Bronchial epithelial cell (primary cell): ENCODE results near the gene LPIN3. TPM values are rescaled to one million over a fixed set of nuclear protein-coding genes. Genes with fewer than 3 reads are reported as not detected.

Experiments used
- DNase-seq: peaks from one replicate; pipeline ENCODE4 v3.0.0-alpha.2; 2010; ENCODE audit warnings: low read depth
- FAIRE-seq: peaks from 2 replicates; lab custom pipeline; 2011; peaks lifted over from hg19 to GRCh38; lab: Jason Lieb, UNC
- H3K27me3 ChIP-seq: 2 replicates; pipeline ENCODE4 v1.5.1; 2011; ENCODE audit warnings: low read length; ENCODE audit not compliant: control insufficient read depth, insufficient read depth
- H3K36me3 ChIP-seq: 2 replicates; pipeline ENCODE4 v1.5.1; 2011; ENCODE audit warnings: low read length; ENCODE audit not compliant: control insufficient read depth, insufficient read depth
- H3K4me3 ChIP-seq: 2 replicates; pipeline ENCODE4 v1.5.1; 2011; ENCODE audit warnings: mild to moderate bottlenecking, low read depth, low read length, control low read depth
- CTCF ChIP-seq: IDR thresholded peaks from 2 replicates; pipeline ENCODE4 v1.5.1; 2011; ENCODE audit warnings: mild to moderate bottlenecking, moderate library complexity, low read length, control low read depth, inconsistent platforms; ENCODE audit not compliant: insufficient read depth, severe bottlenecking
- total RNA-seq: library from RNA; depleted of rRNA; stranded (reverse); fragments of >200 nt; gene quantifications from 2 replicates; pipeline ENCODE4 v1.2.1, GENCODE V29; 2014

The LPIN3 gene
- total RNA-seq, 1 donor from 2014 or later = 3.9 TPM

GRCh38 chr20:41406353-41406752 lies 65.7 kb downstream of the LPIN3 start:
- Histone ChIP-seq H3K4me3 (no peak overlapping the region), H3K27me3 (no peaks in the 10 kb centered on the region), H3K36me3 (peaks cover 25% of the 10 kb centered on the region)
- no peak for TF ChIP-seq CTCF
- FAIRE-seq (no peak), DNase-seq (no peak)

GRCh38 chr20:41406896-41407444 lies 66.3 kb downstream of the LPIN3 start:
- Histone ChIP-seq H3K4me3 (no peak overlapping the region), H3K36me3 (peaks cover 25% of the 10 kb centered on the region), H3K27me3 (no peaks in the 10 kb centered on the region)
- TF ChIP-seq CTCF = no peak
- FAIRE-seq (no peak), DNase-seq (no peak)

GRCh38 chr20:41407607-41408006 lies 67.0 kb downstream of the LPIN3 start:
- Histone ChIP-seq H3K36me3 (peaks cover 25% of the 10 kb centered on the region), H3K27me3 (no peaks in the 10 kb centered on the region), H3K4me3 (no peak overlapping the region)
- TF ChIP-seq CTCF = no peak
- no peak for DNase-seq
- FAIRE-seq = no peak

GRCh38 chr20:41408156-41408794 lies 67.7 kb downstream of the LPIN3 start:
- no peaks in the 10 kb centered on the region for H3K27me3 ChIP-seq
- H3K4me3 ChIP-seq = no peak overlapping the region
- peaks cover 25% of the 10 kb centered on the region for H3K36me3 ChIP-seq
- FAIRE-seq = no peak
- no peak for DNase-seq
- TF ChIP-seq CTCF = no peak

- DNase-seq (no peak), FAIRE-seq (no peak)
- TF ChIP-seq CTCF = no peak
- no peak overlapping the region for H3K4me3 ChIP-seq
- no peaks in the 10 kb centered on the region for H3K27me3 ChIP-seq
- peaks cover 28% of the 10 kb centered on the region for H3K36me3 ChIP-seq
Measured at GRCh38 chr20:41408986-41409385, 68.4 kb downstream of the LPIN3 start.

Other genes starting within 250 kb of the LPIN3 start
- 20.8 and 32.1 TPM in 2 replicates for gene PLCG1, start 203.3 kb upstream of the LPIN3 start, total RNA-seq
- 5.8 and 14.5 TPM in 2 replicates for gene ZHX3, start 23.1 kb upstream of the LPIN3 start, total RNA-seq
- gene EMILIN3, start 26.0 kb downstream of the LPIN3 start, total RNA-seq = not detected in 2 replicates